Skin of body (tissue), 2 donors: ENCODE results near the gene NOL12. TPM values are rescaled to one million over a fixed set of nuclear protein-coding genes. Genes with fewer than 3 reads are reported as not detected.
A peak's percentile ranks its signal among the peaks of the same experiment; 100 is the strongest.

Experiments used
- DNase-seq: peaks from one replicate; lab custom pipeline; 2025; lab: John Stamatoyannopoulos, UW
- total RNA-seq: library from RNA; depleted of rRNA; stranded (reverse); fragments of >200 nt; gene quantifications from one replicate; pipeline ENCODE4 v1.2.3, GENCODE V29; 2014

NOL12 gene
- total RNA-seq, 1 donor from 2014 or later = 16.3 TPM

DNA sequence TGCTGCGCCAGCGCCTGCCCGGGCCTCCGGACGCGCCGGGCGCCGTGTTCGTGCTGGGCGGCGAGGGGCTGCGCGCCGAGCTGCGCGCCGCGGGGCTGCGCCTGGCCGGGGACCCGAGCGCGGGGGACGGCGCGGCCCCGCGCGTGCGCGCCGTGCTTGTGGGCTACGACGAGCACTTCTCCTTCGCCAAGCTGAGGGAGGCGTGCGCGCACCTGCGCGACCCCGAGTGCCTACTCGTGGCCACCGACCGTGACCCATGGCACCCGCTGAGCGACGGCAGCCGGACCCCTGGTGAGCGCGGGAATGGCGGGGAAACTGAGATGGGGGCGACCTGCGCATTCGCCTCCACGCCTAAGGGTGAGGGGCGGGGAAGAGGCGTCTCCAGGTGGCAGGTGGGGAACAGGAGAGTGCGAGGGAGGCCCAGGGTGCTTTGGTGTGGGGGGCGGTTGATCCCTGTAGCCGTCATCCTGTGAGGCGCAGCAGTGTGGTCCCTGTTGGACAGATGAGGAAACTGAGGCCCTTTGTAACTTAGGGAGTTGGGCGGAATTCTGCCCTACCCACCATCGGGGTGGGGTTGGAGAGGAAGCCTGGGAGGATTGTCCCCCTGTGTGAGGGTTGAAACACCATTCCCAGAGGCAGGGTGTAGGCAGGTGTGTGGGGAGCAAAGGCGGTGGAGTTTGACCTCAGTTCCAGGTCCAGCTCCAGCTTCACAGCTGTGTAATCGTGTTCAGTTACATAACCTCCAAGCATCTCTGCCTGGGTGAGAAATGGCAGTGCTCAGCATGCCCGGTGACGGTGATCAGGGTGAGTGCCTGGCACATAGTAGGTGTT, 26.9 kb upstream of the NOL12 start:
- DNase-seq = no peak

- no peak for DNase-seq
Observed at GRCh38 chr22:37659897-37660708, 26.0 kb upstream of the NOL12 start.

DNA sequence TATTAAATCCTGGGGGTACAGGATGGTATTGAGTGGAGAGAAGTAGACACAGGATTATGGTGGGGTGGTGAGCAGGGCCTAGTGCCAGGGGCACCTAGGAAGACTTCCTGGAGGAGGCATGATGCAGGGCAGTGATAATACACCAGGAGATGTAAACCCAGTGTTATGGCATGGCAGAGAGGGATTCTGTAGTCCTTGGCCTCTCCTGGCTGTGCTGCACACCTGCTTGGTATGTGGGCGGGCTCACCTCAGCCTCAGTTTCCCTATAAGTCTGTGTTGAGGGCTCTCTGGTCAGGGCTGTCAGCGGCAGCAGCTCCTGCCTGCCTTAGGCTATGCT, 25.5 kb upstream of the NOL12 start:
- DNase-seq = no peak

DNA sequence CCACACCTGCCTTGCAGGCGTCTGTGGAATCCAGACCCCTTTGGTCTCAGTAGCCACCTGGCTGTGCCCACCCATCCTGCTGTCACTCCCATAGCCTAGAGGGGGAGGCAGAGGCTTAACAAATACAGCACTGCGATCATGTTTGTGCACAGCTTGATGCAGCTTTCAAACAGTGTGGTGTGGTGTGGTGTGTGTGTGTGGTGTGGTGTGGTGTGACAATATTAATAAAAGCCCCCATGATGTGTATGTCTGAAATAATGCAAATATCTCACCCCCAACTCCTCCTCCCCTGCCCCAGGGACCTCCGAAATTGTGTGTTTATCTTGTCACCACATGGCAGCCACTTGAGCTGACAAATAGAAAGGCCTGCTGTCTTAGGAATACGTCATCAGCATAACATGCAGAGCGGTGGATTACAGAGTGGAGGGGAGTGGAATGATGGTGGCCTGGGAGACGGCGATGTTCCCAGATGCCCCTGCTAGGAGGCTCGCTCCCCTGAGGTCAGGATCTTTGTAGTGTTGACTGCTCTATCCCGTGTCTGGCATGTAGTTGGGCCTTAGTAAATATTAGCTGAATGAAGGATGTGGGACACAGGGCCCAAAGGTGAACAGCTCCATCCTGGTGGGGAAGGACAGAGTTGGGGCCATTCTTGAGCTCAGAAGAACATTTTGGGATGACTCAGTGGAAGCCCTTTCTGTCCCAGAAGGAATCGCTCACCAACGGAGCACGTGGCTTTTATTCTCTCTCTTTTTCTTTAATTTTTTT, 24.8 kb upstream of the NOL12 start:
- peak; percentile 90 for DNase-seq

DNA sequence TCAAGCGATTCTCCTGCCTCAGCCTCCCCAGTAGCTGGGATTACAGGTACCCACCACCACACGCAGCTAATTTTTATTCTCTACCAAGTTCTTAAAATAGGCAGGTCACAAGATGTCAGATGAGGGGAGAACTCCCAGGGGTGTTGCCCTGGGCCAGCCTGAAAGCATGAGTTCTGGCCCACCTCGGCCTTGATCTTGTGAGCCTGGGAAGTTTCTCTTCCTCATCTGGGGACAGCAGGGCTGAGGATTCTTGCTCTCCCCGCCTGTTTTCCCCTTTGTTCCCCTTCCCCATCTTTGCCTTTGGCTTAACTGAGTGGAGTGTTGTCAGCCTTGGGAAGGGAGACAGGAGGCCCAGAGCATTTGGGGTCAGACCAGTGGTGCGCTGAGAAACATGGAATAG, 24.1 kb upstream of the NOL12 start:
- no peak for DNase-seq

DNA sequence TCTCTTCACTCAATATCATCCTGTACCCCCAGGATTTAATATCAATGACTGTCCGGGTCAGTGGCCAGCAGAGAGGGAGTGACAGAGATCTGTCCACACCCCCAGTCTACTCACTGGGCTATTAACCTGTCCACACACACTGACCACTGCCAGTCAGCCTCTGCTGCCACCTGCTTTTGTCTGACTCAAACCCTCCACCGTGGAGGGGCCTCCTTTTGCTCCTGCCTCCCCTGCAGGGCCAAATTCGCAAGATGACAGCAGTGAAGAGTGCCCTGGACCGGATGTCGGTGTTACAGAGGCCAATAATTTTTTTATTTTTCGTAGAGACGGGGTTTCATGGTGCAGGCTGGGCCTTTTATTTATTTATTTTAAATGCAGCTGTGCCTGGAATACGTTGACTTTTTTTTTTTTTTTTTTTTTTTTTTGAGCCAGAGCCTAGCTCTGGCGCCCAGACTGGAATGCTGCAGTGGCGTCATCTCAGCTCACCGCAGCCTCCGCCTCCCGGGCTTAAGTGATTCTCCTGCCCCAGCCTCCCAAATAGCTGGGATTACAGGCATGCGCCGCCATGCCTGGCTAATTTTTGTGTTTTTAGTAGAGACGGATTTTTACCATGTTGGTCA, 22.5 kb upstream of the NOL12 start:
- DNase-seq = no peak

DNA sequence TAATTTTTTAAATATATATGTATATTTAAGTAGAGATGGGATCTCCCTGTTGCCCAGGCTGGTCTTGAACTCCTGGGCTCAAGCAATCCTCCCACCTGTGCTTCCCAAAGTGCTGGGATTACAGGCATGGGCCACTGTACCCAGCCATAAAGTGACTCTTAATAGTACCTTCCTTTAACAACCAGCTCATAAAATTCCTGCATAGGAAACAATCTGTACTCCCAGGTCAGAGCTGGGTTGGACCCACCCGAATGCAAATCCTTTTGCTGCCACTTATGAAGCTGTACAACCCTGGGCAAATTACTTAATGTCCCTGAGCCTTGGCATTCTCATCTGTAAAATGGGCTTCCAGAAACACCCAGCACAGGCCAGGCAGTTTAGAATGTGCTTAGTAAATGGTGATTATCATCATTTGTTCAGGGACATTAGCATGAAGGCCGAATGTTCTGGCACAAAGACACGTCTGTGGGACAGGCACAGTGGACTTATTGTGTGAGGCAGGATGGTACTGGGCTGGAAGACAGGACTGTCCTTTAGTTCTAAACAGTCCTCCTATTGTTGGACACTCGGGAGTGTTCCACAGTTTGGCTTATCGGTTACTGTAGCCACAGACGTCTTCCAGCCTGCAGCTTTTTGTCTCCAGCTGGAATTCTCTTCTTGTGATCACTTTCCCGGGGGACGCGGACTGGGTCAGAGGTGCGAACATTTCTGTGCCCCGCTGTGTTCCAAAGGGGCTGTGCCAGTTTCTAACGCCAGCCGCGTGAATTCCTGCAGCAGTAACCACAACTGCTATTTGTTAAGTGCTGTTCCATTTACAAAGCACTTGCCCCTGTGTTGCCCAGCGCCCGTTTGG, 21.7 kb upstream of the NOL12 start:
- DNase-seq = no peak

DNA sequence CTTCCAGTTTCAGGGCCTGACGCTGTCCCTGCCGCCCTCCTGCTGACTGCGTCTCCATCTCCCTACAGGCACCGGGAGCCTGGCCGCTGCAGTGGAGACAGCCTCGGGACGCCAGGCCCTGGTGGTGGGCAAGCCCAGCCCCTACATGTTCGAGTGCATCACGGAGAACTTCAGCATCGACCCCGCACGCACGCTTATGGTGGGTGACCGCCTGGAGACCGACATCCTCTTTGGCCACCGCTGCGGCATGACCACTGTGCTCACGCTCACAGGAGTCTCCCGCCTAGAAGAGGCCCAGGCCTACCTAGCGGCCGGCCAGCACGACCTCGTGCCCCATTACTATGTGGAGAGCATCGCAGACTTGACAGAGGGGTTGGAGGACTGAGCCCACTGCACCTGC, 20.7 kb upstream of the NOL12 start:
- DNase-seq = no peak

DNA sequence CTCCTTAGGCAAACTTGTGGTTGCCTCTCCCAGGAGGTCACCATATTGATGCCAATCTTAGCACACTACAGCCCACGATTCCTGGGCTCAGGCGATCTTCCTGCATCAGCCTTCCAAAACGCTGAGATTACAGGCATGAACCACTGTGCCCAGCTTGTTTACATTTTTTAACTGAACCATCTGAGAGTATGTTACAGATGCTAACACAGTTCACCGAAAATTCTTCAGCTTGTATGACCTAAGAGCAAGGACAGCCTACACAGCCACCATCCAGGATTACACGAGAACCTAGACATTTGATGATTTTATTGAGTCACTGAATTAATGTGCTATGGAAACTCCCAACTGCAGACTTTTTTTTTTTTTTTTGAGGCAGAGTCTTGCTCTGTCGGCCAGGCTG, 16.6 kb upstream of the NOL12 start:
- DNase-seq = no peak

DNA sequence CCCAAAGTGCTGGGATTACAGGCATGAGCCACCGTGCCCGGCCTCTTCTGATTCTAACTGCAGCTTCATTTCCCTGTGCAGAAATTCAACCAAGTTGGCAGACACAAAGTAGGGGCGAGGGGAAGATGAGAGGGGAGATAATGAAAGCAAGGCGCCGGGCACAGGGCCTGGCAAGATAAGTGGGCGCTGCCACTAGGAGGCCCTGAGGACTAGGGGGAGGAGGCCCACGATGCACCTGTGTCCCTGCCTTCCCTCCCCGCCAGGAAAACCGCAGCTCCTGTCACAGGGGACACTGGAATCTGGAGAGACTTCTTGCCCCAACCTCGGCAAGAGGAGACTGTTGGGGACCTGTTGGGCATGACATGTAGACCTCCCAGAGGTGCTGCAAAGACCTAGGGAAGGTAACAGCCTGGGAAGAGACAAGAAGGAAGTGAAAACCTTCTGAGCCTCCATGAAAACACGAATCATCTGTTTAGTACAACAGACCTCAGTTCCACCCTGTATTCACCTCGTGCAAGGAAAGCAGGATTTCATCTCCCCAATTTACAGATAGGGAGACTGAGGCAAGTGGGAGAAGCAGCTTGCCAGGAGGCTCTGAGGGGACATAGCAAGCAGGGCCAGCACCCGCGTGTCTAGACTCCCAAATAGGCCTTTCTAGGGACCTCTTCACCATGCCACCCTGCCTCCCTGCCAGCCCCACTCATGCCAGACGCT, 13.8 kb upstream of the NOL12 start:
- DNase-seq = no peak

GRCh38 chr22:37672920-37673455, 13.2 kb upstream of the NOL12 start:
- DNase-seq = no peak

DNA sequence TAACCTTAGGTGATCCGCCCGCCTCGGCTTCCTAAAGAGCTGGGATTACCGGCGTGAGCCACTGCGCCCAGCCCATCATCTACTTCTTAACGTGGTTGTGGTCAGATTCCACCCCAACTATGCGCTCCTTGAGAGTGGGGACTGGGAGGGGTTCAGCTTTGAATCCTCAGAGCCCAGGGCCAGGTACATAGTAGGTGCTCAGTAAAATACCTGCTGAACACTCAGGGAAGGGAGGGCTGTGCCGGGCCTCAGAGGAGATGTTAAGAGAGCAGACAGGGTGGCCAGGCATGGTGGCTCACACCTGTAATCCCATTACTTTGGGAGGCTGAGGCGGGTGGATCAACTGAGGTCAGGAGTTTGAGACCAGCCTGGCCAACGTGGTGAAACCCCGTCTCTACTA, 11.9 kb upstream of the NOL12 start:
- DNase-seq = no peak

DNA sequence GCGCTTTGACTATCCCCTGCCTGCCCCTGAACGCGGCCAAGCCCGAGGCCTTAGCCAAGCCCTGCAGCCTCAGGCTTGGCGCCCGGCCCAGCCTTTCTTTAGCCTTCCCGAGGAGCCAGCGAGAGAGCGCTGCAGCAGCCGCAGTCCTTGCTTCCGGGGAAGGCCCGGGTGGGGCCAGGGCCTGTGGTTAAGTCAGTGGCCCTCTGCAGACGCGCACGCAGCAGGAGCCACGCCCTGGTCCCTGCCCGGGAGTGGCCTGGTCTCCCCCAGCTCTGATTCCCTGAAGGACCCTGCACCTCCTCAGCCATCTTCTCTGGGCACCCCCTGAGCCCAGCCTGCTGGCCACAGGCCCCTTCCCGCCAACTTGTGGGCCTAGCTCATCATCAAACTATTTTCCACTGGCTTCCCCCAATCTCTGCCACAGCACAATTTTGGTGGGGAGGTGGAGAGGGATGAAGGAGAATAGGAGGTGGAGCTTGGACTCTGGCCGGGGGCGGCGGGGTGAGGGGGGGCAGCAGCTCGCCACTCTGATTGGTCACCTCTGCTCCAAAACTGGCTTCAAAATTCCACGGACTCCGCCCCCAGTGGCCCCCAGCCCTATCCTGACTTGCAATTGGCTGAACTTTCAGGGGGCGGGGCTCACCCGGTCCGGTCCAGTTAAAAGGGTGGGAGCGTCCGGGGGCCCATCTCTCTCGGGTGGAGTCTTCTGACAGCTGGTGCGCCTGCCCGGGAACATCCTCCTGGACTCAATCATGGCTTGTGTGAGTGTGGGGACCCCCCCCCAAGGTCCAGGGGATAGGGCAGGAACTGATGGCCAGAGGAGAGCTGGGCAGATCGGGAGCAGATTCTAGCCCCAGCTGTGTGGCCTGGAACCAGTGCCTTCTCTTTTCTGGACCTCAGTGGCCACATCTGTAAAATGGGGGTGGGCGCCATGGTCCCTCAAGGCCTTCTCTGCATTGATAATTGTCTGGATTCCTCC, 10.9 kb upstream of the NOL12 start, which contains the start of gene LGALS1:
Gene LGALS1, plus strand, starts transcription at position 686 of the 979 bp plus-strand sequence. Its CDS starts 67 bp downstream, at position 753.
- peak; percentile 98 for DNase-seq

DNA sequence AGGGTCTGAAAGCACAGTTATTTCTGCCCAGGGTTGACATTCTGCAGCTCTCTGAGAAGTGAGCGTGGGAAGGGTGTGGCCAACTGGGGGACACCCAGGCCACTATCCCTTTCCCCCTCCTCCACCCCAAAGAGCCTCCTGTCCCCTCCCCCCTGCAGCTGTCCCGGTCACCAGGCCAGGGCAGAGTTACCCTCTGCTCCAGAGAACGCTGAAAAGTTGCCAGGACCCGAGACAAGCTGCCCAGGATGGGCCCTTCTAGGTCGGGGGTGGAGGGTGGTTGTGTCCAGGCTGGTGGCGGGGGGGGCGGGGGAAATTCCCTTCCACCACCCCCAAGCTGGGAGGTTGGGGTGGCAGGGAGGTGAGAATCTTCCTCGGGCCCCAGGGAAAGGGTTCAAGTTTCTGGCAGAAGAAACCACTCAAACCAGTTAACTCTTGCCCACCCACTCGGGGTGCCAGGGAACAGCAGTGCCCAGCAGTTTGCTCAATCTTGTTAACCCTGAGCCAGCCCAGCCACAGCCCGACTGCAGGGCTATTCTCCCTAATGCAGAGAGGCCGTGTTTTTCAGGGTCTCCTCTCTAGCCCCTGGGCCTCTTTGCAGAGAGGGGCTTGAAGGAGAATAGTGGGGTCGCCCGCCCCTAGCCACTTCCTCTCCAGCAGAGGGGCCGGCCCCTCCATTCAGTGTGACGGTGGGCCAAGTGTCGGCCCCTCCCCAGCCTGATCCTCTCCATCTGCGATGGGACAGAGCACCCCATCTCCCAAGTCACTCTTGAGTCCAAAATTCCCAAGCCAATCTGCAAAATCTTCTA, 10.0 kb upstream of the NOL12 start:
- no peak for DNase-seq

GRCh38 chr22:37676736-37677492, 9.2 kb upstream of the NOL12 start:
- peak; percentile 84 for DNase-seq

- no peak for DNase-seq
Observed at GRCh38 chr22:37677493-37677974, 8.6 kb upstream of the NOL12 start.

DNA sequence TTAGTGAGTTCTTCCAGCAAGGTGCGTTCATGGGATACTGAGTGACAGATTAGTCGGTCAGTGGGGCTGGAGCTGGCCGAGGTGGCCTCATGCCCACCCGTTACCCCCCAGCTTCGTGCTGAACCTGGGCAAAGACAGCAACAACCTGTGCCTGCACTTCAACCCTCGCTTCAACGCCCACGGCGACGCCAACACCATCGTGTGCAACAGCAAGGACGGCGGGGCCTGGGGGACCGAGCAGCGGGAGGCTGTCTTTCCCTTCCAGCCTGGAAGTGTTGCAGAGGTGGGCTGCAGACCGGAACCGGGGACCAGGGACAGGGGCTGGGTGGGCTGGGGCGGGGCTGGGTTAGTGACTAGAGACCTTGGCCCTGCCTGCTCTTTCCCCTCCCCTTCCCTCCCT, 7.8 kb upstream of the NOL12 start:
- DNase-seq = no peak
